ENCODE results near the gene NACA2.
"Not testable (repeated sequence)": the region's sequence is repeated elsewhere in the genome, so short reads cannot be mapped to it uniquely, and the experiment has no call there.

NACA2 gene

DNA sequence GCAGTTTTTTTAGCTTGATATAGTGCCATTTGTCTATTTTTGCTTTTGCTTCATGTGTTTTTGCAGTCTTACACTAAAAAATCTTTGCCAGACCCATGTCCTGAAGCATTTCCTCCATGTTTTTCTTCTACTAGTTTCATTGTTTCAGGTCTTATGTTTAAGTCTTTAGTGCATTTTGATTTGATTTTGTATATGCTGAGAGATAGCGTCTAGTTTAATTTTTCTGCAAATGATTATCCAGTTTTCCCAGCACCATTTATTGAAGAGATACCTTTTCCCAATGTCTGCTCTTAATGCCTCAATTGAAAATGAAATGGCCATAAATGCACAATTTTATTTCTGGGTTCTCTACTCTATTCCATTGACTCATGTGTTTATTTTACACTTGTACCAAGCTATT, 40.8 kb upstream of the NACA2 start:
- Histone ChIP-seq H3K4me1 (ENCODE audit: insufficient read depth, low read length, severe bottlenecking) (no peaks in the 10 kb centered on the region), H4K20me1 (ENCODE audit: insufficient read depth, low read length) (no peaks in the 10 kb centered on the region), H3K79me2 (ENCODE audit: insufficient read depth, low read length) (no peaks in the 10 kb centered on the region), H3F3A (ENCODE audit: insufficient read depth, low read length) (no peaks in the 10 kb centered on the region), H3K9me2 (ENCODE audit: low read depth, low read length) (no peaks in the 10 kb centered on the region), H3K4me3 (ENCODE audit: low read depth, low read length, poor library complexity, severe bottlenecking) (no peak overlapping the region), H3K27me3 (ENCODE audit: insufficient read depth, low read length) (no peaks in the 10 kb centered on the region), H3K9me3 (ENCODE audit: low read length) (0 out of 2 replicates have a peak, but pooled peaks cover 3% of the 10 kb centered on the region), H3K4me2 (ENCODE audit: low read length) (no peak overlapping the region), H2AFZ (ENCODE audit: low read length) (no peak overlapping the region), H3K36me3 (ENCODE audit: insufficient read depth, low read length) (no peaks in the 10 kb centered on the region), H3K9ac (ENCODE audit: low read length) (no peak overlapping the region), H3K27ac (ENCODE audit: low read depth, low read length, poor library complexity, severe bottlenecking) (no peak overlapping the region)
- TF ChIP-seq, protein P1, sequence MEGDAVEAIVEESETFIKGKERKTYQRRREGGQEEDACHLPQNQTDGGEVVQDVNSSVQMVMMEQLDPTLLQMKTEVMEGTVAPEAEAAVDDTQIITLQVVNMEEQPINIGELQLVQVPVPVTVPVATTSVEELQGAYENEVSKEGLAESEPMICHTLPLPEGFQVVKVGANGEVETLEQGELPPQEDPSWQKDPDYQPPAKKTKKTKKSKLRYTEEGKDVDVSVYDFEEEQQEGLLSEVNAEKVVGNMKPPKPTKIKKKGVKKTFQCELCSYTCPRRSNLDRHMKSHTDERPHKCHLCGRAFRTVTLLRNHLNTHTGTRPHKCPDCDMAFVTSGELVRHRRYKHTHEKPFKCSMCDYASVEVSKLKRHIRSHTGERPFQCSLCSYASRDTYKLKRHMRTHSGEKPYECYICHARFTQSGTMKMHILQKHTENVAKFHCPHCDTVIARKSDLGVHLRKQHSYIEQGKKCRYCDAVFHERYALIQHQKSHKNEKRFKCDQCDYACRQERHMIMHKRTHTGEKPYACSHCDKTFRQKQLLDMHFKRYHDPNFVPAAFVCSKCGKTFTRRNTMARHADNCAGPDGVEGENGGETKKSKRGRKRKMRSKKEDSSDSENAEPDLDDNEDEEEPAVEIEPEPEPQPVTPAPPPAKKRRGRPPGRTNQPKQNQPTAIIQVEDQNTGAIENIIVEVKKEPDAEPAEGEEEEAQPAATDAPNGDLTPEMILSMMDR (IDR thresholded peaks at IDR 0.05; ENCODE audit: low read length): no peak
- TF ChIP-seq EZH2 (IDR thresholded peaks at IDR 0.05; ENCODE audit: borderline replicate concordance, low read length): no peak

DNA sequence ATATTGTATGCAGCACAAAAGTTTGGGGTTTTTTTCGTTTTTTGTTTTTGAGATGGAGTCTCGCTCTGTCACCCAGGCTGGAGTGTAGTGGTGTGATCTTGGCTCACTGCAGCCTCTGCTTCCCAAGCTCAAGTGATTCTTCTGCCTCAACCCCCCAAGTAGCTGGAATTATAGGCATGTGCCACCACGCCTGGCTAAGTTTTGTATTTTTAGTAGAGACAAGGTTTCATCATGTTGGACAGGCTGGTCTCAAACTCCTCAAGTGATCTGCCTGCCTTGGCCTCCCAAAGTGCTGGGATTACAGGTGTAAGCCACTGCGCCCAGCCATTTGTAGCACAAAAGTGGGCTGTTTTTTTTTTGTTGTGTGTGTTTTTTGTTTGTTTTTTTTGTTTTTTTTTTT, 37.1 kb upstream of the NACA2 start:
- H3K4me1 ChIP-seq (ENCODE audit: insufficient read depth, low read length, severe bottlenecking); H3K27ac ChIP-seq (ENCODE audit: low read depth, low read length, poor library complexity, severe bottlenecking); H4K20me1 ChIP-seq (ENCODE audit: insufficient read depth, low read length); H3K36me3 ChIP-seq (ENCODE audit: insufficient read depth, low read length); H3K4me2 ChIP-seq (ENCODE audit: low read length); H3F3A ChIP-seq (ENCODE audit: insufficient read depth, low read length); H3K9me3 ChIP-seq (ENCODE audit: low read length); H3K9ac ChIP-seq (ENCODE audit: low read length); H3K27me3 ChIP-seq (ENCODE audit: insufficient read depth, low read length); H3K9me2 ChIP-seq (ENCODE audit: low read depth, low read length); H2AFZ ChIP-seq (ENCODE audit: low read length); H3K4me3 ChIP-seq (ENCODE audit: low read depth, low read length, poor library complexity, severe bottlenecking); H3K79me2 ChIP-seq (ENCODE audit: insufficient read depth, low read length): not testable (repeated sequence)

DNA sequence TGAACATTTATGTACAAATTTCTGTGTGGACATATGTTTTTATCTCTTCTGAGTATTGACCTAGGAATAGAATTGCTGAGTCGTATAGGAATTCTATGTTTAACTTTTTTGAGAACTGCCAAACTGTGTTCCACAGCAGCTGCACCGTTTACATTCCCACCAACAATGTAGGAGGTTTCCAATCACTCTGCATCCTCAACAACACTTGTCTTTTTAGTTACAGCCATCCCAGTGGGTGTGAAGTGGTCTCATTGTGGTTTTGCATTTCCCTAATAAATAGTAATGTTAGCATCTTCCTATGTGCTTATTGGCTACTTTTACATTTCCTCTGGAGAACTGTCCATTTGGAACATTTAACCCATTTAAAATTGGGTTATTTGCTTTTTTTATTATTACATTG, 36.6 kb upstream of the NACA2 start:
- Histone ChIP-seq H3K4me1 (ENCODE audit: insufficient read depth, low read length, severe bottlenecking) (no peaks in the 10 kb centered on the region), H3K36me3 (ENCODE audit: insufficient read depth, low read length) (no peaks in the 10 kb centered on the region), H3F3A (ENCODE audit: insufficient read depth, low read length) (no peaks in the 10 kb centered on the region), H3K9me2 (ENCODE audit: low read depth, low read length) (no peaks in the 10 kb centered on the region), H2AFZ (ENCODE audit: low read length) (no peak overlapping the region), H3K9ac (ENCODE audit: low read length) (no peak overlapping the region), H3K4me2 (ENCODE audit: low read length) (no peak overlapping the region), H4K20me1 (ENCODE audit: insufficient read depth, low read length) (no peaks in the 10 kb centered on the region), H3K27me3 (ENCODE audit: insufficient read depth, low read length) (no peaks in the 10 kb centered on the region), H3K4me3 (ENCODE audit: low read depth, low read length, poor library complexity, severe bottlenecking) (no peak overlapping the region), H3K27ac (ENCODE audit: low read depth, low read length, poor library complexity, severe bottlenecking) (no peak overlapping the region), H3K9me3 (ENCODE audit: low read length) (no peaks in the 10 kb centered on the region), H3K79me2 (ENCODE audit: insufficient read depth, low read length) (no peaks in the 10 kb centered on the region)
- TF ChIP-seq, protein P1 (IDR thresholded peaks at IDR 0.05; ENCODE audit: low read length): no peak
- TF ChIP-seq EZH2 (IDR thresholded peaks at IDR 0.05; ENCODE audit: borderline replicate concordance, low read length): no peak

DNA sequence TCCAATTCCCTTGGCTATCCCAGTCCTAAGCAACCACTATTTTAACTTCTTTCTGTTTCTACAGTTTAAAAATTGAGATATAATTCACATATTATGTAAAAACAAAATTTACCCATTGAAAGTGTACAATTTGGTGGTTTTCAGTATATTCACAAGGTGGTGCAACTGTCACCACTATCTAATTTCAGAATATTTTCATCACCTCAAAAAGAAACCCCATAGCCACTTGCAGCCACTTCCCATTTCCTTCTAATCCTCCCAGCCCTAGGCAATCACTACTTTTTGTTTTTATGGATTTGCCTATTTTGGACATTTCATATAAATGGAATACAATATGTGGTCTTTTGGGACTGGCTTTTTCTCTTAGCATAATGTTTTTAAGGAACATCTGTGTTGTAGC, 36.1 kb upstream of the NACA2 start:
- Histone ChIP-seq H2AFZ (ENCODE audit: low read length) (no peak overlapping the region), H3K9me3 (ENCODE audit: low read length) (no peaks in the 10 kb centered on the region), H3F3A (ENCODE audit: insufficient read depth, low read length) (no peaks in the 10 kb centered on the region), H3K9ac (ENCODE audit: low read length) (no peak overlapping the region), H3K36me3 (ENCODE audit: insufficient read depth, low read length) (no peaks in the 10 kb centered on the region), H3K4me2 (ENCODE audit: low read length) (no peak overlapping the region), H3K79me2 (ENCODE audit: insufficient read depth, low read length) (no peaks in the 10 kb centered on the region), H3K27me3 (ENCODE audit: insufficient read depth, low read length) (no peaks in the 10 kb centered on the region), H3K4me3 (ENCODE audit: low read depth, low read length, poor library complexity, severe bottlenecking) (no peak overlapping the region), H3K27ac (ENCODE audit: low read depth, low read length, poor library complexity, severe bottlenecking) (no peak overlapping the region), H3K9me2 (ENCODE audit: low read depth, low read length) (no peaks in the 10 kb centered on the region), H3K4me1 (ENCODE audit: insufficient read depth, low read length, severe bottlenecking) (no peaks in the 10 kb centered on the region), H4K20me1 (ENCODE audit: insufficient read depth, low read length) (no peaks in the 10 kb centered on the region)
- no peak for TF ChIP-seq EZH2 (IDR thresholded peaks at IDR 0.05; ENCODE audit: borderline replicate concordance, low read length)
- TF ChIP-seq, protein P1 (IDR thresholded peaks at IDR 0.05; ENCODE audit: low read length): no peak

Data from OCI-LY1 (cell line).